ENCODE measurements around the gene CHERP. TPM values are rescaled to one million over a fixed set of nuclear protein-coding genes. Genes with fewer than 3 reads are reported as not detected.

CHERP gene
- total RNA-seq, 1 experiment from 2014 or later, result 101 TPM

- Histone ChIP-seq H3K4ac (ENCODE audit: low read depth, low read length) (no peak overlapping the region), H4K91ac (ENCODE audit: insufficient read length, low read depth, low read length) (no peak overlapping the region), H3T11ph (ENCODE audit: low read length) (no peak overlapping the region), H3K56ac (ENCODE audit: insufficient read length, low read depth, low read length) (no peak overlapping the region), H2BK15ac (ENCODE audit: low read depth, low read length) (no peak overlapping the region), H2BK120ac (ENCODE audit: low read depth, low read length, poor library complexity, severe bottlenecking) (no peak overlapping the region), H3K23ac (ENCODE audit: insufficient read length, low read depth, low read length) (no peak overlapping the region), H2AFZ (ENCODE audit: low read length) (no peak overlapping the region), H4K5ac (ENCODE audit: insufficient read length, low read depth, low read length) (no peak overlapping the region), H4K8ac (replicated peaks; ENCODE audit: insufficient read length, low read depth, low read length) (no peak overlapping the region), H3K79me2 (ENCODE audit: insufficient read depth, low read length) (peaks cover 27% of the 10 kb centered on the region; the same call in 1 of the 2 replicates), H3K9ac (ENCODE audit: extremely low read depth, insufficient read length, low read length) (peak overlapping the region; percentile 87), H2BK12ac (ENCODE audit: insufficient read length, low read depth, low read length) (no peak overlapping the region), H3K9me3 (ENCODE audit: control insufficient read depth, low read depth, low read length) (no peaks in the 10 kb centered on the region), H3K4me2 (ENCODE audit: insufficient read depth, insufficient read length, low read length) (peak overlapping the region; percentile 81), H4K20me1 (ENCODE audit: control insufficient read depth, insufficient read depth, insufficient read length) (no peaks in the 10 kb centered on the region), H2BK20ac (ENCODE audit: low read depth, low read length, poor library complexity, severe bottlenecking) (no peak overlapping the region), H3K27ac (ENCODE audit: insufficient read length, low read depth, low read length) (no peak overlapping the region), H2AK5ac (ENCODE audit: insufficient read length, low read length) (no peak overlapping the region), H2BK5ac (ENCODE audit: insufficient read length, low read length) (no peak overlapping the region), H3K79me1 (ENCODE audit: insufficient read depth, low read depth, low read length, poor library complexity, severe bottlenecking) (peaks cover 16% of the 10 kb centered on the region), H3K23me2 (ENCODE audit: insufficient read length, low read depth, low read length, poor library complexity, severe bottlenecking) (peaks cover 13% of the 10 kb centered on the region), H3K18ac (ENCODE audit: insufficient read length, low read depth, low read length) (peak overlapping the region; percentile 68), H3K4me1 (ENCODE audit: insufficient read depth, low read length) (no peaks in the 10 kb centered on the region; the same call in 1 of the 2 replicates), H3K14ac (ENCODE audit: insufficient read depth, low read length) (peak overlapping the region; percentile 67; the same call in 1 of the 2 replicates), H3K27me3 (ENCODE audit: insufficient read depth, low read length) (no peaks in the 10 kb centered on the region)
- no CpG with 5 or more reads among the region's 15 CpGs for WGBS (ENCODE audit: extremely low coverage, insufficient read length, low lambda C conversion rate)
- peak overlapping the region; percentile 91 to 96 for H3K4me3 Mint-ChIP-seq
- no peaks in the 10 kb centered on the region for H3K9me3 Mint-ChIP-seq
- H3K27me3 Mint-ChIP-seq (ENCODE audit: low read depth), result no peaks in the 10 kb centered on the region
- peaks cover 25 to 36% (median 34%) of the 10 kb centered on the region in 3 experiments; a peak in 6 of 7 replicates for H3K36me3 Mint-ChIP-seq (ENCODE audit: insufficient read depth in 1 of 3, low read depth in 3 of 3)
- no peak for DNase-seq
- peak overlapping the region; percentile 53 to 93 (median 55); a peak in 2 of 7 replicates for H3K27ac Mint-ChIP-seq
- no peak for TF ChIP-seq CTCF (conservative IDR thresholded peaks at IDR 0.05)
- H3K4me1 Mint-ChIP-seq, result peaks cover 13 to 16% of the 10 kb centered on the region in 2 experiments
These were observed 754 bp upstream of the CHERP start for GRCh38 chr19:16542910-16543472.

Measured in H9 (cell line).